ENCODE measurements around the gene NOP9. TPM values are rescaled to one million over a fixed set of nuclear protein-coding genes. Genes with fewer than 3 reads are reported as not detected.

The NOP9 gene
- total RNA-seq, 1 experiment from 2014 or later, result 29.8 TPM

DNA sequence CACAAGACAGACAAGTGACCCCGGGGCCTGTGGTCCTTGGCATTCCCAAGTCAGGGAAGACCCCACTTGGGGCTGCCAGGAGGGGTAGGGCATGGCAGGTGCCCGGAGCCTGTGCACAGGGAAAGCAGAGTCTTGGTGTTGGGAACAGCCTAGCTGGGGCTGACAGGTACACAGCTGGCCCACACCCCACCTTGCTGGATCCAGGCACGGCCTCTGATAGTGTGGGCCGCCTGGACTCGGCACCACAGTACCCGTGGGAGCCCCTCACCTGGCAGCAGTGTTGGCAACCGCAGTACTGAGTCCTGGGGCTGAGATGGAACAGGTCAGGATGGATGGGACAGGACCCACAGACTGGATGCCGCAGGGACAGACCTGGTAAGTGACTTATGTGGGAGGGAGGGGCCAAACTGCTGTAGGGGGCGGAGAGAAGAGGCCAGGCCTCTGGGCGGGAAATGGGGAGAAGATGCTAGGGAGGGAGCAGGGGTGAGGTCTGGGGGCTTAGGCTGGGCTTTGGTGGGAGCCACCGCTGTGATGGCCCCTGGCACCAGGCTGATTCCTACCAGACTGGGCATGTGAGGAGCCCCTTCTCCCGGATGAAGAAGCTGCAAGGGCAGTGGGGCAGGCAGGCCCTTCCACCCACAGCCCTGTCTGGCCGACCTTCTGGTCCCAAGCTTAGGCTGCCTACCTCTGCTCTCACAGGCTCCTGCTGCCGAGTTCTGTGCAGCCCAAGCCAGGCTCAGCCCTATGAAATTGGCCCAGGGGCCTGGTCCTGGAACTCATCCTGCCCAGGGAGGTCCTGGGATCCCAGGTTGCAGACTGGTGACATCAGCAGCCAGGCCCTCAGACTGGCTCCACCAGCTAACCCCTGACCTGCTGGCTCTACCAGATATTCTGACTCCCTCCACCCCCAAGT, 36.6 kb upstream of the NOP9 start, which contains the start of gene TGM1:
TSS of gene TGM1 (minus strand) at position 357 of the 913 bp plus-strand sequence. CDS start 825 bp downstream, outside the sequence.
- peak within 1 kb of the TSS; percentile 83 for H3K27ac Mint-ChIP-seq (ENCODE audit: low read depth, unreplicated experiment)
- no peak for DNase-seq (ENCODE audit: unreplicated experiment)
- peaks cover 25% of the 10 kb centered on the region for H3K36me3 Mint-ChIP-seq (ENCODE audit: insufficient read depth, unreplicated experiment)
- ChIA-PET CTCF (interaction anchor here (0.6 to 32.3 kb wide), 8 partner anchors 7 to 174 kb away, joined by 3 to 457 read pairs (median 4); partner anchors contain the start of genes DHRS1, LTB4R2, NOP9 and TINF2), POLR2A (interaction anchor here (0.7 to 7.2 kb wide), 12 partner anchors 8 to 68 kb away, joined by 3 to 62 read pairs (median 10); partner anchors contain the start of genes DHRS1, NOP9, RABGGTA and TINF2)
- intact Hi-C loops (cut with micrococcal nuclease), result no loop called here
- peaks cover 59% of the 10 kb centered on the region for H3K4me1 Mint-ChIP-seq (ENCODE audit: insufficient read depth, unreplicated experiment)
- TF ChIP-seq, protein P1, sequence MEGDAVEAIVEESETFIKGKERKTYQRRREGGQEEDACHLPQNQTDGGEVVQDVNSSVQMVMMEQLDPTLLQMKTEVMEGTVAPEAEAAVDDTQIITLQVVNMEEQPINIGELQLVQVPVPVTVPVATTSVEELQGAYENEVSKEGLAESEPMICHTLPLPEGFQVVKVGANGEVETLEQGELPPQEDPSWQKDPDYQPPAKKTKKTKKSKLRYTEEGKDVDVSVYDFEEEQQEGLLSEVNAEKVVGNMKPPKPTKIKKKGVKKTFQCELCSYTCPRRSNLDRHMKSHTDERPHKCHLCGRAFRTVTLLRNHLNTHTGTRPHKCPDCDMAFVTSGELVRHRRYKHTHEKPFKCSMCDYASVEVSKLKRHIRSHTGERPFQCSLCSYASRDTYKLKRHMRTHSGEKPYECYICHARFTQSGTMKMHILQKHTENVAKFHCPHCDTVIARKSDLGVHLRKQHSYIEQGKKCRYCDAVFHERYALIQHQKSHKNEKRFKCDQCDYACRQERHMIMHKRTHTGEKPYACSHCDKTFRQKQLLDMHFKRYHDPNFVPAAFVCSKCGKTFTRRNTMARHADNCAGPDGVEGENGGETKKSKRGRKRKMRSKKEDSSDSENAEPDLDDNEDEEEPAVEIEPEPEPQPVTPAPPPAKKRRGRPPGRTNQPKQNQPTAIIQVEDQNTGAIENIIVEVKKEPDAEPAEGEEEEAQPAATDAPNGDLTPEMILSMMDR (IDR thresholded peaks at IDR 0.05; ENCODE audit: unreplicated experiment), result no peak
- H3K9me3 Mint-ChIP-seq (ENCODE audit: unreplicated experiment), result no peaks in the 10 kb centered on the region
- peak within 1 kb of the TSS; percentile 28 for H3K4me3 Mint-ChIP-seq (ENCODE audit: unreplicated experiment)
- BruUV-seq (replicated peaks), result no TSS peak
- H3K27me3 Mint-ChIP-seq (ENCODE audit: insufficient read depth, unreplicated experiment), result no peaks in the 10 kb centered on the region

DNA sequence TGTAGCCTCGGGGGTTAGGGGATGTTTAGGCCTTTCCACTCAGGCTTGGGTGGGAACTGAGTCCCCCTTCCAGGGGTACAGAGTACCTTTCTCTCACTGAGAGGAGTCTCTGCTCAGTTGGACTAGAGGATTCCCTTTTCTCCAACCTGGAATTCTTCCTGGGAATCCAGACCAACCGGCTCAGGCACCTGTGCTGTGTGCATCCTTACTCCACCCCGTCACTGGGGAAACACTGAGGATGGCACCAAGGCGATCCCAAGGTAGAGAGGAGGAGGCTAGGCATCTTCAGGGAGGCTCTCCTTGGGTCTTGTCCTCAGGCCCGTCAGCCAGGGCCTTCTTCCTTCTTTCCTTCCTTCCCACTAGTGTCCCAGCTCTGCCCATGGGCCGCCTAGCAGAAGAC, 35.8 kb upstream of the NOP9 start:
- H3K36me3 Mint-ChIP-seq (ENCODE audit: insufficient read depth, unreplicated experiment), result peaks cover 25% of the 10 kb centered on the region
- intact Hi-C loops (cut with micrococcal nuclease), result no loop called here
- POLR2A ChIA-PET, result interaction anchor here (0.6 to 7.2 kb wide), 14 partner anchors 10 to 150 kb away, joined by 3 to 62 read pairs (median 5); partner anchors contain the start of genes DCAF11, DHRS1, NOP9 and NRL

DNA sequence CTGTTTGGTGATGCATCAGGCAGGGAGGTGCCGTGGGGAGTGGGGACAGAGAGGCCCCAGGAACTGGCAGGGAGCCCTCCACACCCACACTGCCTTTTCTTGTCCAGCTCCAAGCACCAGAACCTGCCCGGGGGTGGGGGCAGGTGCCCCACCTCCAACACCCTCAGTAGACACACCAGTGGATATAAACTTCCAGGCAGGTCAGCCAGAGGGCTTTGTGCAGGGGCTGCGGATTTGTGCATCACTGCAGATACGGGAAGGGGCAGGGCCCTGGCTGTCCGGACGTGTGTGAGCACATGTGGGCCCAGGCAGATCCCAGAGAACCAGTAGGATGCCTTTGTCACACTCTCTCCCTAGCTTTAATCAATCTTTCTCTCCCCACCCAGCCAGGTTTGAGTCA, 35.4 kb upstream of the NOP9 start:
- DNase-seq (ENCODE audit: unreplicated experiment), result peak; percentile 87
- ChIA-PET CTCF (interaction anchor here (0.6 to 32.3 kb wide), 7 partner anchors 11 to 704 kb away, joined by 3 to 457 read pairs (median 5); partner anchors contain the start of genes CIDEB, DHRS1, NOP9 and TINF2), POLR2A (interaction anchor here (0.6 to 7.2 kb wide), 16 partner anchors 10 to 150 kb away, joined by 3 to 62 read pairs (median 4); partner anchors contain the start of genes CIDEB, DCAF11, DHRS1 and NOP9)
- Mint-ChIP-seq H3K4me3 (ENCODE audit: unreplicated experiment) (no peak overlapping the region), H3K27ac (ENCODE audit: low read depth, unreplicated experiment) (peak overlapping the region; percentile 83), H3K4me1 (ENCODE audit: insufficient read depth, unreplicated experiment) (peaks cover 48% of the 10 kb centered on the region), H3K36me3 (ENCODE audit: insufficient read depth, unreplicated experiment) (peaks cover 25% of the 10 kb centered on the region), H3K9me3 (ENCODE audit: unreplicated experiment) (no peaks in the 10 kb centered on the region), H3K27me3 (ENCODE audit: insufficient read depth, unreplicated experiment) (no peaks in the 10 kb centered on the region)
- BruUV-seq (replicated peaks), result no TSS peak
- TF ChIP-seq, protein P1 (IDR thresholded peaks at IDR 0.05; ENCODE audit: unreplicated experiment), result no peak
- intact Hi-C loops (cut with micrococcal nuclease), result no loop called here

More for the DNA sequence above, 35.8 kb upstream of the NOP9 start:
- TF ChIP-seq, protein P1 (IDR thresholded peaks at IDR 0.05; ENCODE audit: unreplicated experiment), result no peak
- no TSS peak for BruUV-seq (replicated peaks)
- no peak for DNase-seq (ENCODE audit: unreplicated experiment)
- H3K27me3 Mint-ChIP-seq (ENCODE audit: insufficient read depth, unreplicated experiment), result no peaks in the 10 kb centered on the region
- peaks cover 52% of the 10 kb centered on the region for H3K4me1 Mint-ChIP-seq (ENCODE audit: insufficient read depth, unreplicated experiment)
- peak overlapping the region; percentile 83 for H3K27ac Mint-ChIP-seq (ENCODE audit: low read depth, unreplicated experiment)
- no peaks in the 10 kb centered on the region for H3K9me3 Mint-ChIP-seq (ENCODE audit: unreplicated experiment)
- CTCF ChIA-PET, result interaction anchor here (0.6 to 32.3 kb wide), 9 partner anchors 11 to 703 kb away, joined by 3 to 457 read pairs (median 4); partner anchors contain the start of genes CIDEB, DHRS1, LTB4R2 and NOP9
- H3K4me3 Mint-ChIP-seq (ENCODE audit: unreplicated experiment), result peak overlapping the region; percentile 28
